Measurements from ENCODE around the gene UBTF.

- no peak for TF ChIP-seq YY1 (IDR thresholded peaks at IDR 0.05; ENCODE audit: insufficient read depth, insufficient read length)
- TF ChIP-seq SUZ12 (IDR thresholded peaks at IDR 0.05; ENCODE audit: extremely low read depth, insufficient read depth, insufficient read length), result no peak
- TF ChIP-seq ZNF274 (IDR thresholded peaks at IDR 0.05; ENCODE audit: low read depth, low read length), result no peak
Measured at GRCh38 chr17:44216694-44217093, 2.8 kb downstream of the UBTF start.
